ENCODE measurements around the gene SORBS1.

The SORBS1 gene

GRCh38 chr10:95511314-95511713 lies 49.9 kb downstream of the SORBS1 start:
- no peak for DNase-seq

- no peak for DNase-seq
These were observed 51.9 kb downstream of the SORBS1 start for GRCh38 chr10:95509251-95509650.

GRCh38 chr10:95508730-95509129 lies 52.4 kb downstream of the SORBS1 start:
- no peak for DNase-seq

- DNase-seq = no peak
These were observed 55.0 kb downstream of the SORBS1 start for GRCh38 chr10:95506056-95506737.

- DNase-seq = no peak
These were observed 55.5 kb downstream of the SORBS1 start for GRCh38 chr10:95505641-95506040.

GRCh38 chr10:95505084-95505610 lies 56.0 kb downstream of the SORBS1 start:
- DNase-seq = no peak

GRCh38 chr10:95504246-95504691 lies 56.9 kb downstream of the SORBS1 start:
- DNase-seq = no peak

GRCh38 chr10:95503526-95503925 lies 57.6 kb downstream of the SORBS1 start:
- DNase-seq = no peak

GRCh38 chr10:95503001-95503400 lies 58.2 kb downstream of the SORBS1 start:
- no peak for DNase-seq

- DNase-seq = no peak
These were observed 58.8 kb downstream of the SORBS1 start for GRCh38 chr10:95502377-95502776.

- no peak for DNase-seq
These were observed 59.7 kb downstream of the SORBS1 start for GRCh38 chr10:95501203-95502094.

- DNase-seq = no peak
These were observed 60.5 kb downstream of the SORBS1 start for GRCh38 chr10:95500649-95501048.

GRCh38 chr10:95500097-95500496 lies 61.1 kb downstream of the SORBS1 start:
- DNase-seq = no peak

- DNase-seq = no peak
These were observed 61.6 kb downstream of the SORBS1 start for GRCh38 chr10:95499482-95499989.

GRCh38 chr10:95496951-95497350 lies 64.2 kb downstream of the SORBS1 start:
- no peak for DNase-seq

- no peak for DNase-seq
These were observed 64.8 kb downstream of the SORBS1 start for GRCh38 chr10:95496246-95496911.

- no peak for DNase-seq
These were observed 67.3 kb downstream of the SORBS1 start for GRCh38 chr10:95493862-95494261.

- no peak for DNase-seq
These were observed 73.2 kb downstream of the SORBS1 start for GRCh38 chr10:95487994-95488393.

GRCh38 chr10:95485056-95485844 lies 75.9 kb downstream of the SORBS1 start:
- no peak for DNase-seq

- DNase-seq = no peak
These were observed 78.5 kb downstream of the SORBS1 start for GRCh38 chr10:95482501-95483233.

- no peak for DNase-seq
These were observed 80.2 kb downstream of the SORBS1 start for GRCh38 chr10:95480901-95481491.
